GM12865 (cell line): ENCODE measurements around the gene TANK.

Source experiments
- DNase-seq: peaks from one replicate; pipeline ENCODE4 v3.0.0; 2010; ENCODE audit warnings: low read depth
- H3K4me3 ChIP-seq: 2 replicates; pipeline ENCODE4 v1.5.1; 2011; ENCODE audit warnings: mild to moderate bottlenecking, low read depth, low read length, control low read depth
- TF ChIP-seq, protein P1 (sequence below): IDR thresholded peaks from 2 replicates; pipeline ENCODE4 v1.5.1; 2011; ENCODE audit warnings: low read length, control low read depth, low read depth, inconsistent platforms; ENCODE audit not compliant: insufficient read depth; ENCODE audit errors: missing control alignments

Gene TANK, protein sequence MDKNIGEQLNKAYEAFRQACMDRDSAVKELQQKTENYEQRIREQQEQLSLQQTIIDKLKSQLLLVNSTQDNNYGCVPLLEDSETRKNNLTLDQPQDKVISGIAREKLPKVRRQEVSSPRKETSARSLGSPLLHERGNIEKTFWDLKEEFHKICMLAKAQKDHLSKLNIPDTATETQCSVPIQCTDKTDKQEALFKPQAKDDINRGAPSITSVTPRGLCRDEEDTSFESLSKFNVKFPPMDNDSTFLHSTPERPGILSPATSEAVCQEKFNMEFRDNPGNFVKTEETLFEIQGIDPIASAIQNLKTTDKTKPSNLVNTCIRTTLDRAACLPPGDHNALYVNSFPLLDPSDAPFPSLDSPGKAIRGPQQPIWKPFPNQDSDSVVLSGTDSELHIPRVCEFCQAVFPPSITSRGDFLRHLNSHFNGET

DNA sequence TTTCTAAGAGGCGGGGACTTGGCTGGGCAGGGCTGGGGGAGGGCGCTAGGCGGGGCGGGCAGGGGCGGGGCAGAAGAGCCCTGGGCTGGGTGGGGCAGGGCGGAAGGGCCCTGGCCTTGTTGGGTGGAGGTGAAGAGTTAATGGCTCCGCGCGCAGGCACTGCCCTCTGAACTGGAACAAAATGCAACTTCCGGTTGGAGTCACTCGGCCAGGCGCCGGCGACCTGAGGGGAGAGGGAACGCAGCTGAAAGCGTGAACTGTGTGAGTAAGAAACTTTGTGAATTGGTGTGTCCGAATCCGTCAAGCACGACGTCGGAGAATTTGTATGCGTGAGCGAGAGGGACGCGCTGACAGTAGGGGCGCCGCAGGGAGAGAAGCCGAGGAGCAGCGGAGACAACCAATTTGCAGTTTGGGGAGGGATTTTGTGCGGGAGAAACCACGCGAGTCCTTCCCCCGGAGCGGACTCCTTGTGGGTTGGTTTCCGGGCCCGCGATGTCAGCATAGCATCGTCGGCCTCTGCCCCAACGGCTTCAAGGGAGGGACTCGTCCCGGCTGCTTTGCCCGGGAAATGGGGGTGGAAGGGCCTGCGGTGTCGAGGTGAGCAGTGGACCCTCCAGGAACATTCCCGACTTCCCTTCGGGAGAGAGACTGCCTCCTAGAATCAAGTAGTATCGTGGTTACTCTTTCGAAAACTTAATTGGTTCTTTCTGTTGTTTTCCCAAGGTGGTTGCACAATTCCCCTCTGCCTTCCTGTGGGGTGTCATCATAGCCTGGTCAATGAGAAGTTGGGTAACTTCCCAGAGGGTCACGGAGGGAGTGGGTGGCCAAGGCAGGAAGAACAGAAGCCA lies at the start of gene TANK:
TANK (plus strand) TSS at position 203 of the 848 bp plus-strand sequence. CDS start 19,235 bp downstream, outside the sequence.
- TF ChIP-seq, protein P1, sequence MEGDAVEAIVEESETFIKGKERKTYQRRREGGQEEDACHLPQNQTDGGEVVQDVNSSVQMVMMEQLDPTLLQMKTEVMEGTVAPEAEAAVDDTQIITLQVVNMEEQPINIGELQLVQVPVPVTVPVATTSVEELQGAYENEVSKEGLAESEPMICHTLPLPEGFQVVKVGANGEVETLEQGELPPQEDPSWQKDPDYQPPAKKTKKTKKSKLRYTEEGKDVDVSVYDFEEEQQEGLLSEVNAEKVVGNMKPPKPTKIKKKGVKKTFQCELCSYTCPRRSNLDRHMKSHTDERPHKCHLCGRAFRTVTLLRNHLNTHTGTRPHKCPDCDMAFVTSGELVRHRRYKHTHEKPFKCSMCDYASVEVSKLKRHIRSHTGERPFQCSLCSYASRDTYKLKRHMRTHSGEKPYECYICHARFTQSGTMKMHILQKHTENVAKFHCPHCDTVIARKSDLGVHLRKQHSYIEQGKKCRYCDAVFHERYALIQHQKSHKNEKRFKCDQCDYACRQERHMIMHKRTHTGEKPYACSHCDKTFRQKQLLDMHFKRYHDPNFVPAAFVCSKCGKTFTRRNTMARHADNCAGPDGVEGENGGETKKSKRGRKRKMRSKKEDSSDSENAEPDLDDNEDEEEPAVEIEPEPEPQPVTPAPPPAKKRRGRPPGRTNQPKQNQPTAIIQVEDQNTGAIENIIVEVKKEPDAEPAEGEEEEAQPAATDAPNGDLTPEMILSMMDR: no peak
- H3K4me3 ChIP-seq: peak within 1 kb of the TSS; percentile 67
- DNase-seq: peak; percentile 98

DNA sequence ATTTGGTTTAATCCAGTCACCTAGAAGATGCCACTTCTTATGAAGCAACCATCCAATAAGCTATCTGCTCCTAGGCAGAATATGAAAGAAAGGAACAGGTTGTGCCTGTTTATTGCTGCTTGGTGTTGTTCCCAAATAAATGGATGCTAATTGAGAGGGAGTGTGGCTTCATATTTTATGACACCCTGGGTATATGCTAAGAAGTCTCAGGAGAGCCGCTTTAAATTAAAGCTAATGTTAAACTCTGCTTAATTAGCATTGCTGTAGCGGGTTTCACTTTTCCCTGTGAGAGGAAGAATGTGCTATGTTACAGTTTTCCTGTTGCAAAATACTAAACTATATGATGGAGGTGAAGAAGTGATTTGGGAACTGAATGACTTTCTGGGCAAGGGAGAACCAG lies 48.7 kb upstream of the TANK start:
- no peak for DNase-seq
- H3K4me3 ChIP-seq: no peak overlapping the region
- TF ChIP-seq, protein P1: no peak

DNA sequence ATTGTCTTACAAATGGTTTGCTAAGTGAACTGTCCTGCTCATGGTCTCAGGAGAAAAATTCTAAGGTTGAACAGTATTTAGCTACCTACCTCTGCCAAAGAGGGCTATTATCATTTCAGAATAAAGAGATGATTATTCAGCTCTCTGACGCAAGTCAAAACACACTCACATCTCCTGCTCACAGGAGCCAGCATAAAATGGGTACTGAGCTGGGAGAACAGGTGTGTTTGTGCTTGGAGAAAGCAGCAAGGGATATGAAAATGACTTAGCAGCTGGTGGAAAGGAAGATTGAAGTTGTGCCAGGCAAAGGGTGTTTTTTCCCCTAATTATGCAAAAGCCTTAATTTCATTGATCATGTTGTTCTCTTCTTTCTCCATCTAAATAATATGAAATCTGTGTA lies 47.3 kb upstream of the TANK start:
- no peak for DNase-seq
- TF ChIP-seq, protein P1: no peak

DNA sequence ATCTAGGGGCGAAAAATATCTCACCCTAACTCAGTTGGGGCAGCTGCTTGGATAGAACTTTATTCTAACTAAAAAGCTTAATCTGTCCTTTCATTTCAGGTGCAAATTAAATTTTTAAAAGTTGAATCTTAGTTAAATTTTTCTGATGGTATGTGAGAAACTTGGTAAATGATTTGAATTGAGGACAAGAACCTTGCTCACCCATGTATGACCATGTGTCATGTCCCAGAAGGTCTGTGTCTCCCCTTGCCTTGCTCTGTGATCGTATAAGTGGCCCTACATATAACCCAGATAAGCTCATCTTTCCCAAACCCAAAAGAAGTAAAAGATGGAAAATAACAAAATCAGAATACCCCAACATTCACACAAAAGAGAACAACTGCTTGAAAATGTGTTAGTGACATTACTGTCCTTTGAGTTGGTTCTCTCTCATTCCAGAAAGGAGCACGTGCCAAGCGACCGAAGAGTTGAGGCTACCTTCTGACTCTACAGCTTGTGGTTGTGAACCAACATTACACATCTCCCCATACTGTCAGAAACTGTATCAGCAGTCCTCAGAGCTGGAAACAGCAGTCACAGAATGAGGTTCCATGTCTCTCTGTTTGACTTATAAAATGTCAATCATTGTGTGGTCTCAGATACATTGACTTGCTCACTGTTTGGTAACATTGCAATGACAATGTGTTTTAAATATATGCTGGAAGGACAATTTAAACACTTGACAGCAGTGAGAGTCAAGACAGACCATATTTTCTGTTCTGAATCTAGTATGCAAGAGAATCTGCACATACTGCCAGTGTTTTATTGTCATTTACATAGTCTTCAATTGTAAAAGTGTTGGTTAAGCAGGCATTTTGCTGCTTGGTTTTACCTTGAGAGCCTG lies 46.3 kb upstream of the TANK start:
- TF ChIP-seq, protein P1: no peak
- DNase-seq: no peak
- H3K4me3 ChIP-seq: no peak overlapping the region

More for the DNA sequence above, 47.3 kb upstream of the TANK start:
- no peak overlapping the region for H3K4me3 ChIP-seq

DNA sequence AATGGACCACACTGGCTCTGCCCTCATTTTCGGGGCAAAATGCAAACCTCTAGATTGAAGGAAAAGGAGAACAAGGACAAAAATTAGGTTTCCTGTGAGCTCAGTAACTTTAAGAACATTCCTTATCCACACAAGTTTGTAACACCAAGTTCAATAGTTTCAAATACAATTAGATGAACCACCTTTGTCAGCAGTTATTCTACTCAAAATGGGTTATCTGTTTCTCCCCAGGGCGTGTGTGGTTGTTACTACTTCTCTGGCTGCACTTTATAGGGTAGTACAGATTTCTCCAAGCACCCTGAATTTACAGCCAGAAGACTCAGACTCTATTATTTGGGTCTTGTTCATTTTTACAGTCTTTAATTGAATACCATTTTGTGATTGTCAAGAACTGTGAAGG lies 45.0 kb upstream of the TANK start:
- no peak overlapping the region for H3K4me3 ChIP-seq
- TF ChIP-seq, protein P1: no peak
- no peak for DNase-seq
